SK-N-MC (cell line): ENCODE data around the gene FLNA.

Experiments used
- EZH2 ChIP-seq: fragments of 200-600 bp; sonication (generic); IDR thresholded peaks from one replicate; pipeline ENCODE4 v1.6.1; 2017; ENCODE audit warnings: antibody characterized with exemption
- POLR2AphosphoS5 ChIP-seq: IDR thresholded peaks from 2 replicates; pipeline ENCODE4 v1.6.1; 2012; ENCODE audit warnings: mild to moderate bottlenecking, low read depth, low read length, borderline replicate concordance

DNA sequence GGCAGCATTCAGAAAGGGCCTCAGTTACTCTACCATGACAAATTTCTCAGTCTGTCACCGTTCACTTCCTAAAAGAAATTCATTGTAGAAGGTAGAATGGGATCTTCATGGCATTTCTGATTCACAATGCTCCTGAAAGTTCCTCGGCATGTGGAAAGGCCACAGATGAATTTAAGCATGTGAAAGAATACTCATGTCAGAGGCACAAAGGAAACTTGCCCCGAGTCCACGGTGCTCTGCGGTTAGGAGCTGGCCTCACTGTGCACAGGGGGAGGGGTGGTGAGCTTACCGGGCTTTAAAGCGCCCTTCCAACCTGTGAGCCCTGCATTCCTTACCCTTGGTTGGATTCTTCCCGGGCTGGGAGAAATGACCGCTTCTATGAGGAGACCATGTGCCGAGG, 69.6 kb downstream of the FLNA start:
- TF ChIP-seq EZH2, result no peak
- TF ChIP-seq POLR2AphosphoS5, result no peak
